Liver (tissue), 9 donors: ENCODE data around the gene CRIP1. TPM values are rescaled to one million over a fixed set of nuclear protein-coding genes. Genes with fewer than 3 reads are reported as not detected.

Experiments
- DNase-seq: peaks from one replicate; pipeline ENCODE4 v3.0.0-alpha.2; 2017; ENCODE audit warnings: low spot score
- H3K27ac ChIP-seq, 2 donors: one replicate each; pipeline ENCODE4 v1.7.0; 2013; ENCODE audit warnings: inconsistent platforms in 2 of 2, low read length in 2 of 2, control low read depth in 1 of 2, low read depth in 1 of 2, mild to moderate bottlenecking in 1 of 2
- H3K27me3 ChIP-seq, 4 donors: one replicate each; pipeline versions ENCODE4 v1.6.1 to v1.7.0; 2013; ENCODE audit warnings: low read length in 3 of 4, inconsistent platforms in 1 of 4, mild to moderate bottlenecking in 1 of 4, moderate library complexity in 1 of 4; ENCODE audit not compliant: control insufficient read depth in 4 of 4, insufficient read depth in 4 of 4
- H3K36me3 ChIP-seq, 4 donors: one replicate each; pipeline versions ENCODE4 v1.6.1 to v1.7.0; 2013; ENCODE audit warnings: low read length in 3 of 4, mild to moderate bottlenecking in 3 of 4, low read depth in 1 of 4, moderate library complexity in 1 of 4; ENCODE audit not compliant: control insufficient read depth in 4 of 4, insufficient read depth in 3 of 4
- H3K4me1 ChIP-seq, 4 donors: one replicate each; pipeline versions ENCODE4 v1.6.1 to v1.7.0; 2013; ENCODE audit warnings: low read length in 3 of 4, mild to moderate bottlenecking in 3 of 4, moderate library complexity in 1 of 4; ENCODE audit not compliant: control insufficient read depth in 4 of 4, insufficient read depth in 4 of 4
- H3K4me3 ChIP-seq, 3 donors: one replicate each; pipeline versions ENCODE4 v1.6.1 to v1.7.0; 2013; ENCODE audit warnings: low read length in 3 of 3, control low read depth in 1 of 3, low read depth in 1 of 3, mild to moderate bottlenecking in 1 of 3
- H3K9ac ChIP-seq, 2 donors: one replicate each; pipeline ENCODE4 v1.7.0; 2013; ENCODE audit warnings: low read length in 2 of 2, mild to moderate bottlenecking in 2 of 2, moderate library complexity in 2 of 2, control low read depth in 1 of 2, low read depth in 1 of 2
- H3K9me3 ChIP-seq, 4 donors: one replicate each; pipeline versions ENCODE4 v1.6.1 to v1.7.0; 2013; ENCODE audit warnings: low read length in 3 of 4; ENCODE audit not compliant: control insufficient read depth in 4 of 4
- ATF3 ChIP-seq: IDR thresholded peaks from 2 replicates; pipeline ENCODE4 v1.6.1; 2016; ENCODE audit warnings: antibody characterized with exemption
- CTCF ChIP-seq: fragments of 150-350 bp; IDR thresholded peaks from 2 replicates; pipeline ENCODE4 v1.5.1; 2017; ENCODE audit warnings: improper control_type of control experiment, low read depth, low read length; ENCODE audit not compliant: missing input control
- EGR1 ChIP-seq, 2 donors: IDR thresholded peaks; 2 replicates each; pipeline ENCODE4 v1.6.1; 2016 to 2018; ENCODE audit warnings: antibody characterized with exemption in 2 of 2, low read depth in 2 of 2
- FOXA1 ChIP-seq: IDR thresholded peaks from 2 replicates; pipeline ENCODE4 v1.6.1; 2016; ENCODE audit warnings: antibody characterized with exemption
- FOXA2 ChIP-seq: IDR thresholded peaks from 2 replicates; pipeline ENCODE4 v1.6.1; 2016; ENCODE audit warnings: antibody characterized with exemption
- GABPA ChIP-seq, 2 donors: IDR thresholded peaks in 1 of 2; conservative IDR thresholded peaks in 1 of 2; 2 replicates each; pipeline ENCODE4 v1.6.1; 2016; ENCODE audit warnings: antibody characterized with exemption in 2 of 2, mild to moderate bottlenecking in 1 of 2, moderate library complexity in 1 of 2
- HNF4A ChIP-seq, 2 donors: conservative IDR thresholded peaks; 2 replicates each; pipeline ENCODE4 v1.6.1; 2016; ENCODE audit warnings: antibody characterized with exemption in 2 of 2, mild to moderate bottlenecking in 2 of 2
- HNF4G ChIP-seq: IDR thresholded peaks from 2 replicates; pipeline ENCODE4 v1.6.1; 2016; ENCODE audit warnings: antibody characterized with exemption
- JUND ChIP-seq, 2 donors: IDR thresholded peaks; 2 replicates each; pipeline ENCODE4 v1.6.1; 2016; ENCODE audit warnings: antibody characterized with exemption in 2 of 2
- MAX ChIP-seq: IDR thresholded peaks from 2 replicates; pipeline ENCODE4 v1.6.1; 2016; ENCODE audit warnings: antibody characterized with exemption
- NR2F2 ChIP-seq: IDR thresholded peaks from 2 replicates; pipeline ENCODE4 v1.6.1; 2016; ENCODE audit warnings: antibody characterized with exemption
- RAD21 ChIP-seq, 2 donors: IDR thresholded peaks; 2 replicates each; pipeline ENCODE4 v1.6.1; 2016; ENCODE audit warnings: antibody characterized with exemption in 2 of 2, mild to moderate bottlenecking in 2 of 2
- REST ChIP-seq: IDR thresholded peaks from 2 replicates; pipeline ENCODE4 v1.6.1; 2016; ENCODE audit warnings: antibody characterized with exemption, mild to moderate bottlenecking
- RXRA ChIP-seq, 2 donors: IDR thresholded peaks; 2 replicates each; pipeline ENCODE4 v1.6.1; 2017 to 2018; ENCODE audit warnings: antibody characterized with exemption in 2 of 2, mild to moderate bottlenecking in 1 of 2
- SP1 ChIP-seq: IDR thresholded peaks from 2 replicates; pipeline ENCODE4 v1.6.1; 2018; ENCODE audit warnings: antibody characterized with exemption, mild to moderate bottlenecking
- TAF1 ChIP-seq: conservative IDR thresholded peaks from 2 replicates; pipeline ENCODE4 v1.6.1; 2016; ENCODE audit warnings: antibody characterized with exemption, mild to moderate bottlenecking
- YY1 ChIP-seq: IDR thresholded peaks from 2 replicates; pipeline ENCODE4 v1.6.1; 2016; ENCODE audit warnings: antibody characterized with exemption, mild to moderate bottlenecking
- ZBTB33 ChIP-seq: IDR thresholded peaks from 2 replicates; pipeline ENCODE4 v1.6.1; 2016; ENCODE audit warnings: antibody characterized with exemption
- WGBS: extraction: QIAGEN DNeasy Blood & Tissue Kit; methylation state at CpG from one replicate; pipeline ENCODE4 v1.1.7; 2013; 5-methylcytosine and 5-hydroxymethylcytosine counted together
- polyA plus RNA-seq, 2 donors: library from polyadenylated mRNA; stranded (reverse) in 1 of 2; unstranded in 1 of 2; fragments of 200-250 nt in 1 of 2; fragments of >200 nt in 1 of 2; fragmentation: Nextera tagmentation in 1 of 2; extraction: Ambion mirVana in 1 of 2; gene quantifications; one replicate each; pipeline versions ENCODE4 v1.2.1 to v1.2.3, GENCODE V29; 2013 to 2015
- total RNA-seq, 2 donors: library from RNA; depleted of rRNA; stranded (reverse); fragments of >200 nt; gene quantifications; one replicate each; pipeline ENCODE4 v1.2.3, GENCODE V29; 2014
- donor health status: healthy.
- donor health status: healthy.
- donor health status: healthy.
- donor health status: healthy.
- donor health status: healthy.

Gene CRIP1
- total and polyA plus RNA-seq, 4 donors = 1.4 to 11.4 (median 3.9) TPM

- Histone ChIP-seq H3K27ac (no peak overlapping the region), H3K27me3 (no peaks in the 10 kb centered on the region), H3K4me3 (no peak overlapping the region), H3K4me1 (peaks cover 0 to under 1% (median 0%) of the 10 kb centered on the region in 4 donors), H3K9ac (no peak overlapping the region), H3K9me3 (no peaks in the 10 kb centered on the region), H3K36me3 (peaks cover 0 to 4% (median 2%) of the 10 kb centered on the region in 4 donors)
- DNase-seq = no peak
- no peak for TF ChIP-seq HNF4A (conservative IDR thresholded peaks at IDR 0.05)
- no peak for TF ChIP-seq EGR1 (IDR thresholded peaks at IDR 0.05; ENCODE audit: low read depth in 2 of 2)
- no peak for TF ChIP-seq JUND (IDR thresholded peaks at IDR 0.05)
- no peak for TF ChIP-seq HNF4G
- no peak for TF ChIP-seq GABPA (IDR thresholded peaks at IDR 0.05 in 1 of 2, conservative IDR thresholded peaks at IDR 0.05 in 1 of 2)
- TF ChIP-seq ATF3 = no peak
- no peak for TF ChIP-seq CTCF
- no peak for TF ChIP-seq RXRA (IDR thresholded peaks at IDR 0.05)
- no peak for TF ChIP-seq FOXA1
- no peak for TF ChIP-seq FOXA2
- no peak for TF ChIP-seq TAF1
- no peak for TF ChIP-seq NR2F2
- TF ChIP-seq YY1 = no peak
- no peak for TF ChIP-seq SP1
- TF ChIP-seq MAX = no peak
- TF ChIP-seq ZBTB33 = no peak
- TF ChIP-seq RAD21 (IDR thresholded peaks at IDR 0.05) = no peak
- no peak for TF ChIP-seq REST
- 89% methylated on average over 33 of the region's 33 CpGs for WGBS
Observed at GRCh38 chr14:105439710-105440553, 46.8 kb upstream of the CRIP1 start.
